ENCODE data around the gene HLA-DMA. TPM values are rescaled to one million over a fixed set of nuclear protein-coding genes. Genes with fewer than 3 reads are reported as not detected.

HLA-DMA gene
- total and polyA plus RNA-seq, 12 donors, result 8.5 to 269 (median 123) TPM

- Histone ChIP-seq H3K27me3 (no peaks in the 10 kb centered on the region), H3K9me3 (replicated peaks in 1 of 3) (no peaks in the 10 kb centered on the region), H3K4me3 (peak overlapping the region in 1 of 4 donors; percentile 87), H3K36me3 (replicated peaks in 1 of 2) (peaks cover 3 to 77% of the 10 kb centered on the region in 2 donors), H3K27ac (no peak overlapping the region), H3K4me1 (replicated peaks in 1 of 2) (peaks cover 27 to 47% of the 10 kb centered on the region in 2 donors)
- intact Hi-C loops (cut with DNase I), result no loop called here
- WGBS, 4 donors, result 38 to 64% (median 47%) methylated on average over 2 of the region's 2 CpGs
- TF ChIP-seq POLR2A (IDR thresholded peaks at IDR 0.05) (no peak), CTCF (IDR thresholded peaks at IDR 0.05) (no peak)
- DNase-seq, result no peak
Observed at GRCh38 chr6:32975886-32976285, 23.0 kb upstream of the HLA-DMA start.

DNA sequence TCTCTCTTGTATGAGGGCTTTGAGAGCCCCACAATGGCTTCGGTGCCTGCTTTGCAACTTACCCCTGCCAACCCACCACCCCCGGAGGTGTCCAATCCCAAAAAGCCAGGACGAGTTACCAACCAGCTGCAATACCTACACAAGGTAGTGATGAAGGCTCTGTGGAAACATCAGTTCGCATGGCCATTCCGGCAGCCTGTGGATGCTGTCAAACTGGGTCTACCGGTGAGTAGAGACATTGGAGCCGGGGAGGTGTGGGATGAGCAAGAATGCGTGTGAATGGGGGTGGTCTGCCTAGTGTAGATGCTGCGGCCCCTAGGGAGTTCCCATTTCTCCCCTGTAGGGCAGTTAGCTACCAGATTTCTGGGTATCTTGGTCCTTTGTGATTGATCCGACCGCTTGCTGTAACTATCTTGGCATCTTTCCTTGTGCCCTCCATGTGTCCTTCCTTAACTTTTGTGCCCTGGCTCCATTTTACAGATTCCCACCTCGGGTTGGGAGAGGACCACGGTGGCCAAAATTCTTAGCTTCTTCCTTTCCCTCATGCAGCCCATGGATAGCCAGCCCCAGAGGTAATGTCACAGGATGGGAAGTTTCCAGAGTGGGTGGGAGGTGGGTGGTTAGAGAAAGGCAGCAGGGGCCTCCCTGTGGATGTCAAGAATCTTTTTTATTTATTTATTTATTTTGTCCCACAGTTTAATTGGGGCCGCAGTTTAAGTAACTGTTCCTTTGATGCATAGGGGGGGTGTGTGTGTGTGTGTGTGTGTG lies 21.8 kb upstream of the HLA-DMA start:
- Histone ChIP-seq H3K27ac (no peak overlapping the region), H3K27me3 (no peaks in the 10 kb centered on the region), H3K36me3 (replicated peaks in 1 of 2) (peaks cover 3 to 65% of the 10 kb centered on the region in 2 donors), H3K9me3 (replicated peaks in 1 of 3) (no peaks in the 10 kb centered on the region), H3K4me3 (peak overlapping the region in 3 of 4 donors; percentile 48 to 87 (median 78)), H3K4me1 (replicated peaks in 1 of 2) (peaks cover 27 to 46% of the 10 kb centered on the region in 2 donors)
- no peak for DNase-seq
- intact Hi-C loops (cut with DNase I), result loop anchor here in 1 of 2 donors (5.0 kb wide), 1 partner anchor 82 kb away; no protein-coding TSS in a partner anchor
- TF ChIP-seq POLR2A (IDR thresholded peaks at IDR 0.05) (no peak), CTCF (IDR thresholded peaks at IDR 0.05) (no peak)
- WGBS, 4 donors, result 3 to 8% (median 5%) methylated on average over 11 to 14 of the region's 14 CpGs

GRCh38 chr6:32974016-32974333 lies 21.1 kb upstream of the HLA-DMA start:
- TF ChIP-seq CTCF (IDR thresholded peaks at IDR 0.05) (no peak), POLR2A (IDR thresholded peaks at IDR 0.05) (peak in 1 of 2 donors; percentile 25)
- intact Hi-C loops (cut with DNase I), result loop anchor here in 1 of 2 donors (5.0 kb wide), 1 partner anchor 82 kb away; no protein-coding TSS in a partner anchor
- Histone ChIP-seq H3K36me3 (replicated peaks in 1 of 2) (peaks cover 3 to 58% of the 10 kb centered on the region in 2 donors), H3K27ac (peak overlapping the region in 1 of 5 donors; percentile 100), H3K9me3 (replicated peaks in 1 of 3) (no peaks in the 10 kb centered on the region), H3K4me1 (replicated peaks in 1 of 2) (peaks cover 27 to 38% of the 10 kb centered on the region in 2 donors), H3K27me3 (no peaks in the 10 kb centered on the region), H3K4me3 (peak overlapping the region in 3 of 4 donors; percentile 48 to 87 (median 78))
- no peak for DNase-seq
- WGBS, 4 donors, result 0 to 3% (median 1%) methylated on average over 4 of the region's 4 CpGs

- TF ChIP-seq CTCF (IDR thresholded peaks at IDR 0.05), result no peak
- no peak for TF ChIP-seq POLR2A (IDR thresholded peaks at IDR 0.05)
- Histone ChIP-seq H3K36me3 (replicated peaks in 1 of 2) (peaks cover 3 to 52% of the 10 kb centered on the region in 2 donors), H3K27ac (peak overlapping the region in 3 of 5 donors; percentile 70 to 100 (median 100)), H3K27me3 (no peaks in the 10 kb centered on the region), H3K4me3 (peak overlapping the region; percentile 48 to 87 (median 82)), H3K4me1 (replicated peaks in 1 of 2) (peaks cover 27 to 36% of the 10 kb centered on the region in 2 donors), H3K9me3 (replicated peaks in 1 of 3) (no peaks in the 10 kb centered on the region)
- 0 to 1% (median 0%) methylated on average over 11 to 23 of the region's 23 CpGs for WGBS, 4 donors
- intact Hi-C loops (cut with DNase I), result loop anchor here in 1 of 2 donors (5.0 kb wide), 1 partner anchor 81 kb away; no protein-coding TSS in a partner anchor
- DNase-seq, result peak in 6 of 7 donors; percentile 49 to 71 (median 60)
Observed at GRCh38 chr6:32973144-32974015, 20.5 kb upstream of the HLA-DMA start.

All from adrenal gland (tissue), 12 donors.